HG03064 (cell line): ENCODE data around the gene RHOV.

Source experiments
- ATAC-seq: cut with Tn5 transposase; IDR thresholded peaks from one replicate; pipeline ENCODE4 v1.9.1; 2021; ENCODE audit warnings: low read depth; ENCODE audit not compliant: unreplicated experiment

The RHOV gene

DNA sequence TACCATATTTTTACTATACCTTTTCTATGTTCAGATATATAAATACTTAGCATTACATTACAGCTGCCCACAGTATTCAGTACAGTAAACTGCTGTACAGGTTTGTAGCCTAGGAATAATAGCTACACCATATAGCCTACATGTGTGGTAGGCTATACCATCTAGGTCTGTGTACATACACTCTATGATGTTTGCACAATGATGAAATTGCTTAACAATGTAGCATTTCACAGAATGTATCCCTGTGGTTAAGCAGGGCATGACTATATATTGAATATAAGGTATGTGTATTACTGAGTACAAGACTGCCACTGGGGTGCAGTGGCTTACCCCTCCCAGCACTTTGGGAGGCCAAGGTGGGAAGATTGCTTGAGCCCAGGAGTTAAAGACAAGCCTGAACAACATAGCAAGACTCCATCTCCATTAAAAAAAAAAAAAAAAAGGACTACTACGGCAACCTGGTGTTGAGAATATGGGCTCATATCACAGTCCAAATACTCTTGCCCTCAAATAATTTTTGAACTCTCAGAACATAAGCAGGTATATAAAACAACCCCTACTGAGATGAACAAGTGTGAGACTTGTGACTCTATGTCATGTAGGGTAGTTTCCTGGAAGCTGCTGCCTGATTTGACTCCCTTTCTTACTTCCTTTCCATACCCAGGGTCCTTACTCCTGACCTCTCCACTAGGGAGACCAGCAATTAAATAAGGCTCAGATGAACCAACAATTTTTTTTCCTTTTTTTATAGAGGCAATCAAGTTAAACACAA lies 50.3 kb downstream of the RHOV start:
- ATAC-seq = no peak
